Heart left ventricle (tissue), 13 donors: Measurements from ENCODE around the gene OSTM1.

ENCODE experiments used
- POLR2A ChIP-seq, 2 donors: fragments of 450-650 bp; IDR thresholded peaks; one replicate each; pipeline ENCODE4 v1.6.1; 2017; ENCODE audit warnings: antibody characterized with exemption in 2 of 2, mild to moderate bottlenecking in 2 of 2, moderate library complexity in 2 of 2
- TF ChIP-seq, protein P1 (sequence below), 12 donors: fragments of 200-600 bp; sonication (generic) in 4 of 12; IDR thresholded peaks; one replicate each; pipeline versions ENCODE4 v1.5.0 to v1.8.0; 2018 to 2022; ENCODE audit warnings: antibody characterized with exemption in 12 of 12, mild to moderate bottlenecking in 5 of 12
- donor health status: ischemic (EF 13 %, LVEDD 7.1; RV severe dilation, severe dysfunction).
- donor health status: DM: no; HTN: yes; CAD: no.
- donor health status: DM: no; HTN: no; CAD: no.
- donor health status: ischemic (EF 25% LVEDD 6.9; RV normal size, moderate dysfunction).
- donor health status: ischemic (EF 25% LVEDD 5.7; RV mildly dilated, moderate dysfunction).
- donor health status: ischemic (EF 35%, LVEDD 5.7; RV mildly dilated, moderate dysfunction).
- donor health status: nonischemic (EF 11% LVEDD 7.7; RV severe dilation, severe dysfunction).
- donor health status: DM: yes; HTN: yes; CAD: no.
- donor health status: PGD.
- donor health status: ischemic (EF 29% LVEDD 5.4; RV normal size, mild dysfunction).
- donor health status: nonischemic (EF 23%, LVEDD 6.1; RV moderate dilation, normal function).

DNA sequence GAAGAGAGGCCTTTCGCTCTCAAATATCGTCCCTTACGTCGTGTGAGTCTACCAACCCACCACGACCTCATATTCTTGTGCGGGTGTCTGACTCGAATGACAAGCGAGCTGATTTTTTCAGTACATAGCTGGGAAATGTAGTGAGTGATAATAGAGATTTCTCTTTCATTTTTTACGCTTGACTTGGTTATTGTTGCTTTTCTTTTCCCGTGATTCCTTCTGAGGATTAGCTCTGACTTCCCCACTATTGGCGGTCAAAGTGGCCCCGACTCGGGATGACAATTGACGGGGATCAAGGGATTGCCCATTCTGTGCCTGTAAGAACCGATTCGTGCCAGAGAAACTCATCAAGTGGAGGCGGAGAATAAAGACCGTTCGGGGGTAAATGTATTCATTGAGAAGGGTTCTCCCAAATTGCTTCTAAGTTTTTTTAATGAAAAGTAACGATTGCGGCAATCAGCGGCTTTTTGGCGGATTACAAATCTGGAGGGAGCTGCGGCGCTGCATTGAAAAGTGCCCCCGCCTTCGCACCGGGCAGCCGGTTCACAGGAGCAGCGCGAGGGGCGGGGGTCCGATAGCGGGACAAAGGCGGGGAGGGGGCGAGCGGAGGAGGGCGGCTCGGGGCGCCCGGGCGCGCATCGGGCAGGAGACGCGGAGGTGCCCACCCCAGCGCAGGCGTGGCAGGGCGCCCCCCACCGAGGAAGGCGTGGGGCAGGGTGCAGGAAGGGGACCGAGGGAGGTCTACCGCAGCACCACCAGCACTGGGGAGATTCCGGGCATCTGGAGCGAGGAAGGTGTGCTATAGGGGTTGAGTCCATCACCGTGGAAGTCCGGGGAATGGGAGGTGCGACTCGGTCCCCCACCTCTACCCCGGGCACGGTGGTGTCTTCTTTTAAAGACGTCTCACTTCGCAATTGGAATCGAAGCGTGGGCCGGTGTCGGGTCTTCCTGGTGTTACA is 44.5 kb upstream of the OSTM1 start:
- TF ChIP-seq, protein P1, sequence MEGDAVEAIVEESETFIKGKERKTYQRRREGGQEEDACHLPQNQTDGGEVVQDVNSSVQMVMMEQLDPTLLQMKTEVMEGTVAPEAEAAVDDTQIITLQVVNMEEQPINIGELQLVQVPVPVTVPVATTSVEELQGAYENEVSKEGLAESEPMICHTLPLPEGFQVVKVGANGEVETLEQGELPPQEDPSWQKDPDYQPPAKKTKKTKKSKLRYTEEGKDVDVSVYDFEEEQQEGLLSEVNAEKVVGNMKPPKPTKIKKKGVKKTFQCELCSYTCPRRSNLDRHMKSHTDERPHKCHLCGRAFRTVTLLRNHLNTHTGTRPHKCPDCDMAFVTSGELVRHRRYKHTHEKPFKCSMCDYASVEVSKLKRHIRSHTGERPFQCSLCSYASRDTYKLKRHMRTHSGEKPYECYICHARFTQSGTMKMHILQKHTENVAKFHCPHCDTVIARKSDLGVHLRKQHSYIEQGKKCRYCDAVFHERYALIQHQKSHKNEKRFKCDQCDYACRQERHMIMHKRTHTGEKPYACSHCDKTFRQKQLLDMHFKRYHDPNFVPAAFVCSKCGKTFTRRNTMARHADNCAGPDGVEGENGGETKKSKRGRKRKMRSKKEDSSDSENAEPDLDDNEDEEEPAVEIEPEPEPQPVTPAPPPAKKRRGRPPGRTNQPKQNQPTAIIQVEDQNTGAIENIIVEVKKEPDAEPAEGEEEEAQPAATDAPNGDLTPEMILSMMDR (IDR thresholded peaks at IDR 0.05), result no peak
- TF ChIP-seq POLR2A (IDR thresholded peaks at IDR 0.05), result no peak
